ENCODE data around the gene ELP1.

GRCh38 chr9:108837530-108837929 lies 96.4 kb downstream of the ELP1 start:
- no peak for TF ChIP-seq CTCF (IDR thresholded peaks at IDR 0.05)
- TF ChIP-seq POLR2AphosphoS5 (IDR thresholded peaks at IDR 0.05), result no peak
- TF ChIP-seq POLR2A (IDR thresholded peaks at IDR 0.05), result no peak
- no peak for TF ChIP-seq EP300 (IDR thresholded peaks at IDR 0.05)

Measured in sigmoid colon (tissue), 4 donors.